Dedifferentiated amniotic fluid mesenchymal stem cell (primary cell): Measurements from ENCODE around the gene EXOSC5.
"Not testable (repeated sequence)": the region's sequence is repeated elsewhere in the genome, so short reads cannot be mapped to it uniquely, and the experiment has no call there.

Experiments
- DNase-seq: peaks from one replicate; pipeline ENCODE4 v3.0.0-alpha.2; 2016; ENCODE audit errors: extremely low spot score

Gene EXOSC5

GRCh38 chr19:41346916-41347315 lies 50.2 kb downstream of the EXOSC5 start:
- DNase-seq = not testable (repeated sequence)

- DNase-seq = no peak
Observed at GRCh38 chr19:41344162-41344561, 53.0 kb downstream of the EXOSC5 start.

GRCh38 chr19:41341669-41342490 lies 55.3 kb downstream of the EXOSC5 start:
- no peak for DNase-seq

GRCh38 chr19:41339936-41340335 lies 57.2 kb downstream of the EXOSC5 start:
- DNase-seq = no peak
